Nephron progenitor cell (in vitro differentiated cells): ENCODE measurements around the gene E2F6.
A peak's percentile ranks its signal among the peaks of the same experiment; 100 is the strongest.

ENCODE experiments used
- DNase-seq: peaks from one replicate; pipeline ENCODE4 v3.0.0; 2021
- H3K27ac Mint-ChIP-seq: 2 replicates; pipeline ENCODE4 v1.8.0; 2021; ENCODE audit warnings: mild to moderate bottlenecking, moderate library complexity, mixed read lengths
- H3K27me3 Mint-ChIP-seq: 2 replicates; pipeline ENCODE4 v1.8.0; 2021; ENCODE audit warnings: mild to moderate bottlenecking, low read depth, mixed read lengths; ENCODE audit not compliant: poor library complexity
- H3K36me3 Mint-ChIP-seq: 2 replicates; pipeline ENCODE4 v1.8.0; 2021; ENCODE audit warnings: low read depth, mixed read lengths
- H3K4me1 Mint-ChIP-seq: 2 replicates; pipeline ENCODE4 v1.8.0; 2021; ENCODE audit warnings: mixed read lengths
- H3K4me3 Mint-ChIP-seq: 2 replicates; pipeline ENCODE4 v1.8.0; 2021; ENCODE audit warnings: mild to moderate bottlenecking, moderate library complexity, mixed read lengths
- H3K9me3 Mint-ChIP-seq: 2 replicates; pipeline ENCODE4 v1.8.0; 2021; ENCODE audit warnings: mild to moderate bottlenecking, moderate library complexity, mixed read lengths
- TF ChIP-seq, protein P1 (sequence below): fragments of 200-600 bp; sonication (generic); IDR thresholded peaks from 2 replicates; pipeline ENCODE4 v1.5.0; 2021; ENCODE audit warnings: antibody characterized with exemption

Gene E2F6

DNA sequence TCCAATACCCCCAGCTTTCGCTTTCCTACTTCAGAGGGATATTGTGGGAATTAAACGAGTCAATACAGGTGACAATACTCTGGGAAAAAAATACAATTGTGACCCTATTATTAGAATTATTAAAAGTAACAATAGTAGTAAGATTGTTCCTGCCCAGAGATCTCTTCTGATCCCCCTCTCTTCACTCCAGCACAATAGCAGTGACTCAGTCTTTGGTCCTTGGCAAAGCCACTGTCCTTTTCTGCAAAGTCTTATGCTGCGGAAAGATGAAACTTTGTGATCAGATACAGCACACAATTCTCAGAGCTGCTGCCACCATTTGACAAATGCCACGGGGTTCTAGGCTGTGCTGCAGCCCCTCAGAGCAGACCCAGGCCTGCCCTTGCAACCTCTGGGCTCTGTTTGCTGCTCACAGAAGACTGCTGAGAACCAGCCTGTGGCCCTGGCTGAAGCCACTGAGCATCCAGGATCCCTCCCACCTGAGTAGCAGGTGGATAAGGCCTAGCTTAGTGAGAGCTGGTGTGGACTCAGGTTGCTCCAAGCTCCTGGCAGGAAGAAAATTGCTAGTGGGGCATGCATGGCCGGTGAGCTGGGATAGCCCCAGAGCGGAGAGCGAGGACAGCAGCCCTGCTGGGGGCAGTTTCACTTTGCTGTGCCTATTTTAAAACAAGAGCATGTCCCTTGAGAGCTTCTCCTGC lies 61.4 kb downstream of the E2F6 start:
- H3K36me3 Mint-ChIP-seq = no peaks in the 10 kb centered on the region
- no peak overlapping the region for H3K4me3 Mint-ChIP-seq
- peak overlapping the region; percentile 54 for H3K27ac Mint-ChIP-seq
- TF ChIP-seq, protein P1, sequence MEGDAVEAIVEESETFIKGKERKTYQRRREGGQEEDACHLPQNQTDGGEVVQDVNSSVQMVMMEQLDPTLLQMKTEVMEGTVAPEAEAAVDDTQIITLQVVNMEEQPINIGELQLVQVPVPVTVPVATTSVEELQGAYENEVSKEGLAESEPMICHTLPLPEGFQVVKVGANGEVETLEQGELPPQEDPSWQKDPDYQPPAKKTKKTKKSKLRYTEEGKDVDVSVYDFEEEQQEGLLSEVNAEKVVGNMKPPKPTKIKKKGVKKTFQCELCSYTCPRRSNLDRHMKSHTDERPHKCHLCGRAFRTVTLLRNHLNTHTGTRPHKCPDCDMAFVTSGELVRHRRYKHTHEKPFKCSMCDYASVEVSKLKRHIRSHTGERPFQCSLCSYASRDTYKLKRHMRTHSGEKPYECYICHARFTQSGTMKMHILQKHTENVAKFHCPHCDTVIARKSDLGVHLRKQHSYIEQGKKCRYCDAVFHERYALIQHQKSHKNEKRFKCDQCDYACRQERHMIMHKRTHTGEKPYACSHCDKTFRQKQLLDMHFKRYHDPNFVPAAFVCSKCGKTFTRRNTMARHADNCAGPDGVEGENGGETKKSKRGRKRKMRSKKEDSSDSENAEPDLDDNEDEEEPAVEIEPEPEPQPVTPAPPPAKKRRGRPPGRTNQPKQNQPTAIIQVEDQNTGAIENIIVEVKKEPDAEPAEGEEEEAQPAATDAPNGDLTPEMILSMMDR = no peak
- peaks cover 2% of the 10 kb centered on the region for H3K27me3 Mint-ChIP-seq
- peaks cover 44% of the 10 kb centered on the region for H3K4me1 Mint-ChIP-seq
- no peak for DNase-seq
- H3K9me3 Mint-ChIP-seq = no peaks in the 10 kb centered on the region

- Mint-ChIP-seq H3K36me3 (no peaks in the 10 kb centered on the region), H3K27me3 (peaks cover 2% of the 10 kb centered on the region), H3K4me3 (no peak overlapping the region), H3K27ac (no peak overlapping the region), H3K4me1 (peaks cover 37% of the 10 kb centered on the region), H3K9me3 (no peaks in the 10 kb centered on the region)
- DNase-seq = no peak
- TF ChIP-seq, protein P1 = no peak
These were observed 63.5 kb downstream of the E2F6 start for GRCh38 chr2:11402436-11402835.

- Mint-ChIP-seq H3K27me3 (peaks cover 2% of the 10 kb centered on the region), H3K36me3 (no peaks in the 10 kb centered on the region), H3K4me1 (peaks cover 43% of the 10 kb centered on the region), H3K4me3 (no peak overlapping the region), H3K27ac (no peak overlapping the region), H3K9me3 (no peaks in the 10 kb centered on the region)
- TF ChIP-seq, protein P1 = no peak
- no peak for DNase-seq
These were observed 66.6 kb downstream of the E2F6 start for GRCh38 chr2:11399438-11399762.

DNA sequence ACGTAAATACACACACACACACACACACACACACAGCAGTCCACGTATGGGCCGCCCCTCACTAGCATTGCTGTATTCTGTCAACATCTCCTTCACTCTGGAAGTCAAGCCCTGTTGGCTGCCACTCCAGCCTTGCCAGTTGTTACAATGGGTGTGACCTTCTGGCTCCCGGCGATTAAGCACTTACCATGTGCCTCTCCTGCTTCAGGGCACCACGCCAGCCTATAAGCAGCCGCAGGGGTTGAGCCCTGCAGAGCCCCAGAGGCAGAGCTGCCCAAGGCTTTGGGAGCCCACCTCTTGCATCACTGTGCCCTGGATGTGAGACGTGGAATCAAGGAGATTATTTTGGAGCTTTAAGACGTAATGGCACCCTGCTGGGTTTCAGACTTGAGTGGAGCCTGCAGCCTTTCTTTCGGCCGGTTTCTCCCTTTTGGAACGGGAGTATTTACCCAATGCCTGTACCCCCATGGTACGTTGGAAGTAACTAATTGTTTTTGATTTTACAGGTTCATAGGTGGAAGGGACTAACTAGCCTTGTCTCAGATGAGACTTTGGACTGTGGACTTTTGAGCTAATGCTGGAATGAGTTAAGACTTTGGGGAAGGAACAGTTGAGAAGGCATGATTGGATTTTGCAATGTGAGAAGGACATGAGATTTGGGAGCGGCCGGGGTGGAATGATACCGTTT lies 67.1 kb downstream of the E2F6 start:
- no peaks in the 10 kb centered on the region for H3K9me3 Mint-ChIP-seq
- H3K4me1 Mint-ChIP-seq = peaks cover 43% of the 10 kb centered on the region
- H3K27ac Mint-ChIP-seq = no peak overlapping the region
- no peaks in the 10 kb centered on the region for H3K36me3 Mint-ChIP-seq
- no peak for DNase-seq
- peaks cover 2% of the 10 kb centered on the region for H3K27me3 Mint-ChIP-seq
- TF ChIP-seq, protein P1 = no peak
- no peak overlapping the region for H3K4me3 Mint-ChIP-seq

DNA sequence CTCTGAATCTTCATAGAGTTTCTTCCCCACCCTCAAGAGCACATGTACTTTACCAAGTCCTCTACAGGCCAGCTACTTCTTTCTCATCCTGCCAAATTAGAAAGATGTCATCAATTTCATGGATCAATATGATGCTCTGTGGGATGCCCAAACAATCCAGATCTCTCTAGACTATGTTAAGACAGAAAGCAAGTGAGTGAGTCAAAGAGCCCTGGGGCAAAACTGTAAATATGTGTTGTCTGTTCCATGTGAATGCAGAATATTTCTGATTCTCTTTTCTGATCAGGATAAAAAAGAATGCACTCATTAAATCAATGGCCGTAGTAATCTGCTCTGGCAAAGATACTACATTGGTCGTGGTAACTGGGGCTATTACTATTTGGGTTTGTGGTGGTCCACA lies 68.4 kb downstream of the E2F6 start:
- H3K27ac Mint-ChIP-seq = no peak overlapping the region
- H3K4me1 Mint-ChIP-seq = peaks cover 46% of the 10 kb centered on the region
- H3K36me3 Mint-ChIP-seq = no peaks in the 10 kb centered on the region
- TF ChIP-seq, protein P1 = no peak
- DNase-seq = no peak
- H3K4me3 Mint-ChIP-seq = no peak overlapping the region
- H3K9me3 Mint-ChIP-seq = no peaks in the 10 kb centered on the region
- peaks cover 2% of the 10 kb centered on the region for H3K27me3 Mint-ChIP-seq
